Activated gamma-delta T cell treated with Interleukin-2 at 50 U/mL for 16 hours (primary cell): Measurements from ENCODE around the gene ESPNL.

Experiments
- DNase-seq: peaks from one replicate; pipeline ENCODE4 v3.0.0-alpha.2; 2020

Gene ESPNL

DNA sequence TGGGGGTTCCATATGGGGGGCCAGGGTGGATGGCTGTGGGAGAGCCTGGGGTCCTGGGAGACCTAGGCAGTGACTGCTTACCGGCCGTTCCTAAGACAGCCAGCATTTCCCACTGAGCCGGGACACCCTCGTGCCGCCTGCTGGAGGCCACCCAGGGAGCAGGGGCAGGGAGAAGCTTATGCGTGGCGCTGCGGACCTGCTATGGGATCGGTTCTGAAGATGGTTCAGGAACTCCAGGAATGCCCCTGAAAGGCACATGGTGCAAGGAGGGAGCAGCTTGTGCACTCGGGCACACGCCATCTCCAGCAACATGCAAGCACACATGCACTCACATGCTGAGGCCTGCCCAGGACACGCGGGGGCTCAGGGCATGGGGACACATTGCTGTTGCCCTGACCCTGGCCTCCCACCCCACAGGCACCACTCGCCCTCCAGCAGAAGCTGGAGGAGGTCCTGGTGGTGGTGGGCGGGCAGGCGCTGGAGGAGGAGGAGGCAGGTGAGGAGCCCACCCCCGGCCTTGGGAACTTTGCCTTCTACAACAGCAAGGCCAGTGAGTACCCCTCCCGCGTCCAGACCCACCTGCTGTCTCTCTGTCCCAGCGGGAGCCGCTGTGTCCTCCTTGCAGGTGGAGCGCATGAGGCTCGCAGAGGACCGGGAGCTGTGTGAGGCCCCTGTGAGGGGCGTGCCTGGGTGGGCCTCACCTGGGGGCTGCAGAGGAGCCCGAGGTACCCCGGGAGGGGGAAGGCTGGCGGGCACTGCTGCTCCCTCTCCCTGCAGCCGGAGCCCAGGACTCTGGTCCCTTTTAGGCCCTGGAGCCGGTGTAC, 42.5 kb downstream of the ESPNL start:
- DNase-seq, result no peak

DNA sequence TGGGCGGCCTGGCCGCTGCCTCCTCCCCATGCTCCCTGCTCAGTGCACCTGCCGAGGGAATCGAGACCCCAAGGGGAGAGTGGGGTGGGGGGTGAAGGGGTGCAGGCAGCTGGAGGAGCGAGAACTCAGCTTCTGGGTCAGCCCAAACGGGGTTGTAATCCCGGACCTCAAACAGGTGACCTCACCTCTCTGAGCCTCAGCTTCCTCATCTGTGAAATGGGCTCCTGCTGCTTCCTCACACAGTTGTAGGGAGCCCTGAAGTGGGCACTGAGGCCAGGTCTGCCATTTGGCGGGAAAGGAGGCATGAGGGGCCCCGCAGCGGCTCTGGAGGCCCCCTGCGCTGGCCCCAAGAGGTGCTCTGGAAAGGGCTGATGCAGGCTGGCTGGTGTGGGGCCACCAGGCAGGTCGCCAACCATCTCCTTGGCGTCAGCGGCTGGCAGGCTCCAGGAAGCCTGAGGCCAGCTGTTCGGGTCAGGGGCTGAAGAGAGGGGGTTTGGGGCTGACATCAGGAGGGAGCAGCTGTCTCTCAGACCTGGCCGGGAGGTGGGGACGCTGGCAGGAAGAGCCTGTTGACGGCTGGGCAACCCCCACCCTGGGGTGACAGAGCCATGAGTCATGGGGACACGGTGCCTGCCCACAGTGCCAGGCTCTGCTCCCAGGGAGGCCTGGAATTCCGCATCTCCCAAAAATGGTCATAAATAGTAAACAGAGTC, 43.3 kb downstream of the ESPNL start:
- DNase-seq, result no peak

DNA sequence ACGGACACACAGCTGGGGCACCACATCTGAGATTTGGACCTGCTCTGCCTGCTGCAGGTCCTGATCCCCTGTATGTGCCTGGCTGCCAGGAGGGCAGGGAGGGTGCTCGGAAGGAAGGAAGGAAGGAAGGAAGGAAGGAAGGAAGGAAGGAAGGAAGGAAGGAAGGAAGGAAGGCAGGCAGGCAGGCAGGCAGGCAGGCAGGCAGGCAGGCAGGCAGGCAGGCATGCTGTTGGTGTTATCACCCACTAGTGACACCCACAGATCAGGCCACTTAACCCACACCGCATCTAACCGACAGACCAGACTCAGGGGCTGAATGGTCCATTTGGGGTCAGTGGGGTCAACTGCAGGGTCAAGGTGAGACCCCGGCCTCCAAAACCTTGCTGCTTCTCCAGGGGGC, 44.1 kb downstream of the ESPNL start:
- DNase-seq, result no peak

DNA sequence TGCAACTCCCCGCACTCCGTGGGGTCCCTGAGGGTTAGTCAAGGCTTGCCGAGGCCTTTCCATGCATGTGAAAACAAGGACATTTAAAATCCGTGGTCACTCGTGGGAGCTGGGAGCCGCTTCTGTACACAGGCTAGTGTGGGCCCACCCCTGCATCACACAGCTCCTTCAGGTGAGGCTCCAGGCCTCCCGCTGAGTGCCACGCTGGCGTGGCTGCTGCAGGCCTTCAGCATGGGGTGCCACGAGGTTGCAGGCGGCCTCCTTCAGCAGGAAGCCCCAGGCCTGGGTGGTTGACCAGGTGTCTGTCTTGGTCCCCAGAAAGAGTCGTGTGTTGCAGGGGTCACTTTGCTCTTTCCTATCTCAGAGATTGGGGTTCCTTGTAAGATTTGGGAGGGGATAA, 44.9 kb downstream of the ESPNL start:
- no peak for DNase-seq

DNA sequence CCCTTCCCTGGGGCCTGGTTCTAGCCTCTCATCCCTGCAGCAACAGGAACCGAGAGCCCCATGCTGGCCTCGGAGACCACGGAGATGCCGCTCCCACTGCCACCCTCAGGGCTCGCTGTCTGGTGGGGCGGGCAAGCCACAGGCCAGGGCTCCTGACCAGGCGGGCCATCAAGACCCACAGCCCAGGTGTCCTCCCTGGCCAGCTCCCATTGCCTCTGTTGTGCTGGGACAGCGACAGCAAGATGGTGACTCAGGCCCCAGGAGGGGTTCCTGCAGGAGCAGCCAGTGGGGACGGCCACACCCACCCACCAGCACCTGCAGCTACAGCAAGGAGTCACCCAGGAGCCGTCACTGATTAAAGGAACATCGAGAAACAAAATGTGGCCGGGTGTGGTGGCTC, 45.7 kb downstream of the ESPNL start:
- DNase-seq, result no peak

DNA sequence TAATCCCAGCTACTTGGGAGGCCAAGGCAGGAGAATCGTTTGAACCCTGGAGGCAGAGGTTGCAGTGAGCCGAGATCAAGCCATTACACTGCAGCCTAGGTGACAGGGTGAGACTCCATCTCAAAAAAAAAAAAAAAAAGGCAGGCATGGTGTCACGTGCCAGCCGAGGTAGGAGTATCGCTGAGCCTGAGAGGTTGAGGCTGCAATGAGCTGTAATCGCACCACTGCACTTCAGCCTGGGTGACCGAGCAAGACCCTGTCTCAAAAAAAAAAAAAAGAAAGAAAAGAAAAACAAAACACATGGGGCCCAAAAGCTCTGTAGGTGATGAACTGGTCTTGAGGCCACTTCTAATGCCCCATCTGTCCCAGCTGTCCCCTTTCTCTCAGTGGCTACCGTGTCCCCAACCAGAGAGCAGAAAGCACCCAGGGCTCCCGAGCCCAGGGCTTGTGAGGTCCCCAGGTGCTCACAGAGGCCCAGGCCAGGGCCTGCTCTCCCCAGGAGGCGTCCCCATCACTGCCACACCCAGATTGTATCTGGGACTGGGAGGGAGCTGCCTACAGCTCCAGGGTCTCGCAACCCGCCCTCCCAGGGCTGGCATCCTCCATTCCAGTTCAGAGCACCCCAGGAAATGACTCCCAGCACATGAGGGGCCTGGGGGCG, 46.9 kb downstream of the ESPNL start:
- no peak for DNase-seq

DNA sequence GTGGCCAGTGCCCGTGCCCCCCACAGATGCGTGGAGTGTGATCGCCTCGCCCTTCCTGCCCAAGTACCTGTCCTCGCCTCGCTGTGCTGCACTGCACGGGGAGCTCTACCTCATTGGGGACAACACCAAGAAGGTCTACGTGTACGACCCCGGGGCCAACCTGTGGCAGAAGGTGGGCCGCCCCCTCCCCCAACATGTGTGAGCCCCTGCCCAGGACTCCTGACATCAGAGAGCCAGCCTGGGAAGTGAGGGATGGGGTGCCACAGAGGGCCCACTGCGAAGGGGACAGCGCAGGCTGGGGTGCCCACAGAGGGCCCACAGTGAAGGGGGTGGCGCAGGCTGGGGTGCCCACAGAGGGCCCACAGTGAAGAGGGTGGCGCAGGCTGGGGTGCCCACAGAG, 48.8 kb downstream of the ESPNL start:
- no peak for DNase-seq

DNA sequence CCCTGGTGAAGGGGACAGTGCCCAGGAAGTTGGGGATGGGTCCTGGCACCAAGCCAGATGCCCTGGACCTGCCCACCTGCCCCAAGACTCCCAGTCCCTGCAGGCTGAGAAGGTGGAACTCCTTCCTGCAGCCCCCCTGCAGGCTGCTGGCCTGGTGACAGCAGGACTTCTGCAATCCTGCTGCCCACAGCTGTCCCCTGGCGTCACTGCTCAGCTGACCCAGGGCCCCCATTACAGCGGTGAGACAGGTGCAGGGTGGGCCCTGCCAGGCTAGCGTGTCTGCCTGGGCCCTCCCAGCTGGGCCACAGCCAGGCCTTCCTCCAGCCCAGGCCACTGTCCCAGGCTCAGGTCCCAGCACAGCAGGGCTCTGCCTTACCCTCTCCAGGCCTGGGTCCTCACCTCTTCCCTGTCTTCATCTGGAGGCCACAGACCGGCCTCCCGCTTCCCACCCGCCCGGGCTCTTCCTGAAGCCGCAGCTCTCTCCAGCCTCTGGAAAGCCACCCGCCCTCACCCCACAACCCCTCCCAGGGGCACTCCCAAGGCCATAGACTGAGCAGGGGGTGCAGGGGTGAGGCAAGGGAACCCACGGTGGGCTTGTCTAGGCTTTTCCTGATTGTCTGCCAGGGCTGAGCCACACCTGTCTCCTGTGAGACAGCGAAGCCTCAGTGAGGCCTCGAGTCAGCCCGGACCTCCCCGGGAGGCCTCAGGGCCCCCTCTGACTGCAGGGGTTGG, 49.9 kb downstream of the ESPNL start:
- no peak for DNase-seq

DNA sequence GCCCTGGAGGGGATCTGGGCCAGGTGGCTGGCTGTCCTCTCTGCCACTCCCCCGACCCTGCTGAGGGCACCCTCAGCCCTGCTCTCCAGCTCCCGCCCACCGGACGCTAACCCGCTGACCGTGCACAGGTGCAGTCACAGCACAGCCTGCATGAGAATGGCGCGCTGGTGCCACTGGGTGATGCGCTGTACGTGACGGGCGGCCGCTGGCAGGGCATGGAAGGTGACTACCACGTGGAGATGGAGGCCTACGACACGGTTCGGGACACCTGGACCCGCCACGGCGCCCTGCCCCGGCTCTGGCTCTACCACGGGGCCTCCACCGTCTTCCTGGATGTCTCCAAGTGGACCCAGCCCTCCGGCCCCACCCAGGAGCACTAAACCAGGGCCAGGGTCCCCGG, 50.5 kb downstream of the ESPNL start:
- no peak for DNase-seq

DNA sequence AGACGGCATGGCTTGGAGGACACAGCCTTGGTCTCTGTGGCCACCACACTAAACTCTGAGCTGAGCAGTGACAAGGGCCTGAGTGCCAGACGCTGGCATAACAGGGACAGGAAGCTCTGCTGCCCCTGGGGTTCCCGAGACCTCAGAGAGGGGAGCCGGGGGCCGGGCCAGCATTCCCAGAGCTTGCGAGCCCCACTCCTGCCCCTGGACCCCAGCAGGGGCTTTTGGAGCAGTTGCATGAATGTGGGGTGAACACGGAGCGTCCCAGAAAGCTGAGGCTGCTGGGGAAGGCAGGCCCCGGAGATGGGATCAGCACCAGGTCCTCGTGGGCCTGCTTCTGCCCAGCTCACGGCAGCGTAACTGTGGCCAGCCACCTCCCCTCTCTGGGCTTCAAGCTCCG, 51.1 kb downstream of the ESPNL start:
- no peak for DNase-seq

DNA sequence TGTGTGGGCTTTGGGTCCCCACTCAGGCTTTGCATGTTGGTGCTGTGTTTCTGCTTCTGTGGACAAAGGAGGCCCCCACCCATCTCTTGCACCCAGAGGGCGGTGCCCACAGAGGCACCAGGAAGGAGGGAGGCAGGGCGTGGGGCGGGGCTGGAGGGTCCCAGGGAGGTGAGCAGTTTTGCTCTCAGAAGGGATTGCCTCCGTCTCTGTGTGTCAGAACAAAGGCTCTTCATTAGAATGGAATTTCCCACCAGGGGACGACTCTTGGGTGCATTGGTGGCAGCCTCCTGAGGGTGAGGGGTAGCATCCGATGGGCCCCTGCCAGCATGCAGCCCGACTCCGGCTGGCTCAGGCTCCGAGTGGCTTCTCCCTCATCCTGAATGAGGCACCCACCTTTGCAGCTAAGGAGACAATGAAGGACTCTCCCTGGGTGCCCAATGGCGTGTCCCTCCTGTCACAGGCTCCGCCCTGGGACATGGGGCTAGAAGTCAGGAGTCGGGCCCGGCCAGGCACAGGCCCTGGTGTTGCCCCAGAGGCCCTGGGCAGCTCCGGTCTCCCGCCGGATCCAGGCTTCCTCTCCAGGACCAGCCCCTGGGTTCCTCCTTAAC, 51.6 kb downstream of the ESPNL start:
- DNase-seq, result no peak

DNA sequence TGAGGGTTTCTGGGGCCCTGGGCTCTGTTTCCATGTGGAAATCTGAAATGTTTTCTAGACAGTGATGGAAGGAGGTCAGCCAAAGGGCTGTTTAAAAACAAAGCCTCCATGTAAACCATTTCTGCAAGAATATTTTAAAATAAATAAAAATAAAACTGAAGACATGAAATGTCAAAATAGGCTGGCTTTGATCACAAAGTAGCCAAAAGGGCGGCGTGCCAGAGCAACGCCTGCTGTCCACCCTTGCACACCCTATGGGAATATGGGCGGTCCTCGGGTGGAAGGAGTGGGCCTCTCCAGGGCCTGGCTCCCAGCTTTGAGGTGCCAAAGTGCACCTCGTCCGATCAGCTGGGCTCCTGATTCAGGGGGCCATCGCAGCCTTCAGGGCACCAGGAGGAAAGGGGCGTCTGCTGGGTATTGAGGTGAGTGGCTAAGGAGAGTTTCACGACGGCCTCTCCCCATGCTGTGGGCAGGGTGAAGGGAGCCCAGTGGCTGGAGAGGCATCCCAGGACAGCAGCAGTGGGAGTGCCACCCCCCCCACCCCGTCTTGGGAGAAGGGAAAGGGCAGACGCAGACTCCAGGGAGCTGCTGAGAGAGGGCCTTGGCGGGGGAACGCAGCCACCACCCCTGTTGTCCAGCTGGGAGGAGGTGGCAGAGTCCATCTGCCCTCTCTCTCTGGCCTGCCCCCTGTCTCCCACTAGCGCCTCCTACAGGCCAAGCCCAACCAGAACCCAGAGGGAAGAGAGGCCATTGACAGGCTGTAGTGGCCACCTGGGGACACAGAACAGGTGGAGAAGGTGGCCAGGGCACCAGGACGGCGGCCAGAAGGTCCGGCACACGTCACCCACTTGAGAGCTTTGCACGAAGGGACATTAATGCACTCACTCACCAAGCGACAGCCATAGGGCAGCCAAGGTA, 52.9 kb downstream of the ESPNL start:
- DNase-seq, result no peak

DNA sequence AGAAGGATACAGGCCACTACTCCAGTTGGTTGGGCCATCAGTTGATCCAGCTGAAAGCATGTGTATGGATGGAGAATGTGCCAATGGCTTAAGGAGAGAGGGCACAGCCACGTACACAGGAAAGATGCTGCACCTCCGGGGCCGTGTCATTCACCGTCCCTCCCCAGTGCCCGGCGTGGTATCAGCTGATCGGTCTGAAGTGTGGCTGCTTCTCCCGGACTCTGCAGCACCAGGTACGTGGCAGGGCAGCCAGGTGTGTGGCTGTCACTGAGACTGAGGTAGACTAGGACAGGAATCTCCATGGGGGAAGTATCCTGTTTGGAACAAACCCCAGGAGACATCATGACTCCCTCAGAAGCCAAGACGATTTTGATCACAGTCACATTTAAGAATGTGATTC, 54.4 kb downstream of the ESPNL start:
- DNase-seq, result no peak

DNA sequence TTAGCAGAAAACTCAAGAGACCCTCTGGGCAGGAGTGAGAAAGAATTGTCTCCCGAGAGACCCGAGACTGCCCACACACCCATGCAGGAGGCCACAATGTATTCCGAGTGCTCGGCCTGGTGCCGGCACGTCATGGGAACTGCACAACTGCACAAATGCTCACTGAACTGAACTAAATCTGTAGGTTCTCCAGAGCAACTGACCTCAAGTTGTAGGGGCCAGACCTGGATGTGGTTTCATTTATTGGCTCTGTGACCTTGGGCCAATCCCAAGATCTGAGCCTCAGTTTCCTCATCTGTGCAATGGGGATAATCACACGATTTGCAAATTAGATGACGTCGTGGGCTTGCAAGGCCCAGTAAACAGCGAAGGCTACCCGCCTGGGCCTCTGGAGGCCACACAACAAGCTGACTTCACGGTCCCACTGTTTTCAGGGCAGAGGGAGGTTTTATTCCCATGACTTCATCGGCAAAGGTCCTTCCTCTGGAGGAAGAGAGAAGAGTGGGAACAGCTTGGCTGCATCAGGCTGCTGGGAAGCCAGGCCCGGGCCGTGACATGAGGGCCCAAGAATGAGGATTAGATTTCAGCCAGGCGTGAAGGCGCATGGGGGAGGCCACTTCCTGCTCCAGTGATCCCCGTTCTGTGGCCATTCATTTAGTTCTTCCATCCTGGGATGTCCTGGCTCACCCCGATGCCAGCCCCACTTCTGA, 55.1 kb downstream of the ESPNL start:
- no peak for DNase-seq

DNA sequence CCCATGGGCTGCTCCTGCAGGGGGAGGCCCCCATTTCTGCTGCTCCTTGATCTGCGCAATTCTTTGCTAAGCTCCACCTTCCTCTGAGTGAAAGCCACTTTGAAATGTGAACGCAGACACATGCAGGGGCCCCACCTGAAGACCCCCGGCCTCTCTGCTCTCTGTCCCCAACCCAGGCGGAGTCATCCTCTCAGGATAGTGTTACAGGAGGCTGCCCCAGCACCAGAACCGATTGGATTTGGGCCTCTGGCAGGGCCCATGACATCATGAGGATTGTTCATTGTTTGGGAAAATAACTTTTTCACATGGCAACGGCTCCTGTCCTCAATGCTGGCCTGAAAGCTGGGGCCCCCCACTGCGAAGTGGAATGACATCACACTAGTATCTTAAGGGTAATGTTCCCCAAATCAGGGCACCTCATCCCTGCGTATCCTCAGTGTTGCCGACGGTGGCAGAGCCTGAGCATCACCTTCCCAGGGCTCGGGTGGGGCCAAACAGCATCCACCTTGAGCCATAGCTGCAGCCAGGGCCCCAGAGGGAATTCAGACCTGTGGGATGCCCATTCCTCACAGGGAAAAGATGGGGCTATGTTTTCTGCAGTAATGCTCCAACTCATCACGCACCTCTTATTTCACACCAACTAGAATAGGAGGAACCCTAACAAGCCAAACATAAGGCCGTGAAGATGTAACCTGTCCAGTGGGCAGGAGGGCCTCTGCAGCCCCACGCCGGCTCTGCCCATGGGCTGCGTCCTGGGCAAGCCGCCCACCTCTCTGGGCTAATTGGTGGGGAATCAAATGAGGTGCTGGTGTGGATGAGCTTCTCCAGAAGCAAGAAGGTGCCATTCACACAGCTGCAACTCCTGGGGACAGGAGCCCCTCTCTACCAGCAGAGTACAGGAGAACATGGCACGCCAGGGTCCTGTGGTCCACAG, 55.9 kb downstream of the ESPNL start:
- DNase-seq, result no peak

DNA sequence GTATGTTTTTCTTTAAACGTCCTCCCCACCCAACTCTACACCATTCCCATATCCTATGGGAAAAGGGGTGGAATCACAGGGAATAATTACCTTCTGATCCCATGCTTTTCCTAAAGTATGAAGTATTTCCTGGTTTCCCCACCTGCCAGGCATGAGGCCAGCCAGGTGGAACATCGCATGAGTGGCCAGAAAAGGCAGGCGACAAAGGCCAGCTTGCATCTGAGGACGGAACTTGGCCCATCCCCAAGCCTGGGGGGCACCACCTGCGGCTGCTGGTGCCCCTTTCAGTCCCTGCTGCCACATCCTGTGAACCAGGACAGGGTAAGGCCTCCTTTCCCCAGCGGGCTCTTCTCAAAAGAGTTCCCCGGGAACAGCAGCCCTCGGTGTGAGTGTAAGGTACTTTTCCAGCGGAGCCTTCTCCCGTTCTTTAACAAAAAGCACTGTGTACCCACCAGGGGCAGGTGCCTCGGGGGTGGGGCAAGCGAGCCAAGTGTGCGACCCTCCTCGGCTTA, 57.4 kb downstream of the ESPNL start:
- no peak for DNase-seq

DNA sequence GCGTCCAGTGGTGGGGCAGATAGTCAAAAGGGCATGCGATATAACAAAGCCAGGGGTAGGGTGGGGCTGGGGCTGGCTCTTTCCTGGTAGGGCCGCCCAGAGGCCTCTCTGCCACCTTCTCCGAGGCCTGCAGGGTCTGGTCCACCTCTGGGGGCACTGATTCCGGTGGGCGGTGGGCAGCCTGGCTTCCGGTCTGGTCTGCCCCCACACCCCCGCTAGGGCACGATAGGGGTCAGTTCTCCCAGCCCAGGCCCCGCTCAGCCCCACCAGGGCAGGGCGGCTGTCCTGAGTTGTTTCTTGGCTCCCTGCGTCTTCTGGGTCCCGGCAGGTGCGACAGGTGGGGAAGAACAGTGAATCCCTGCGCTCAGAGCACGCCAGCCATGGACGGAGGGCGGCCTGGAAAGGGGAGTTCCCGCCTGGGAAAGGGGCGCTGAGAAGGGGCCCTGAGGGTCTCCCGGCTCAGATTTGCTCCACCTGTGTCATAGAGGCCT, 57.9 kb downstream of the ESPNL start:
- no peak for DNase-seq

DNA sequence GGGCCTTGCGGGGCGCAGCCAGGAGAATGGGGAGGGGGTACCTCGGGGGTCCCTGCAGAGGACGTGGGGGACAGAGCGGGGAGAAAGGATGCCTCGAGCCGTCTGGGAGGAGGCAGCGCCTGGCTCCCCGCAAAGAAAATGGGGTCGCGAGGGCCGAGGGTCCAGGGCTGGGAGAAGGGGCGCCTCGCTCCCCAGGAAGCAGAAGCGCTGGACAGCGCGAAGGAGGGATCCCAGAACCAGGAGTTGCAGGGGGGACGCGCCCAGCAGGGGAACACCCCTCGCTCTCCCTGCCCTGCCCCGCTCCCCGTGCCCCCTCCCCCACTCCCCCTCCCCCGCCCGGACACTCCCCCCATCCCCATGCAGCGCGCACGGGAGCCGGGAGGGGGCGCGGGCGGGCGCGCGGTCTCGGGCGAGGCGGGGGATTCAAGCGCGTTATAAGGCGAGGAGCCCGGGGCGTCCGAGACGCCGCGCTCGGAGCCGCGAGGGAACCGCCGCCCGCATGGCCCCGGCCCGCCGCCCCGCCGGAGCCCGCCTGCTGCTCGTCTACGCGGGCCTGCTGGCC, 58.5 kb downstream of the ESPNL start, which contains the start of gene ERFE:
ERFE (plus strand) TSS at position 462 of the 562 bp plus-strand sequence; CDS start at position 500, 38 bp downstream.
- DNase-seq, result no peak

DNA sequence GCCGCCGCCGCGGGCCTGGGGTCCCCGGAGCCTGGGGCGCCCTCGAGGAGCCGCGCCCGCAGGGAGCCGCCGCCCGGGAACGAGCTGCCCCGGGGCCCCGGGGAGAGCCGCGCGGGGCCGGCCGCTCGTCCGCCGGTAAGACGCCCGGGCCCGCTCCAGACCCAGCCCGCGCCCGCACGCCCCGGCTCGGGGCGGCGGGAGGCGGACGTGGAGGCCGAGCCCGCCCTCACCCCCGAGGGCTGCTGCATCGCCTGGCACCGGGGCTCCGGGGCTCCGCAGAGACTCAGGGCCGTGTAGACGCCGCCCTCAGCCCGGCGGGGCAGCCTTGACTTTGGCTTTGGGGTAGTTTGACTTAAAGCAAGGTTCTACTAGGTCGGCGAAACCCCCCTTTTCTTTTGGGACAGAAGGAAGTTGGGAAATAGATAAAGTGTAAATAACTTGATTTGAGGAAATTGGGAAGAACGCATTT, 59.0 kb downstream of the ESPNL start:
- no peak for DNase-seq
